Fibroblast of the conjunctiva (primary cell): Measurements from ENCODE around the gene CCR5AS.
"Not testable (repeated sequence)": the region's sequence is repeated elsewhere in the genome, so short reads cannot be mapped to it uniquely, and the experiment has no call there.

Source experiments
- DNase-seq: peaks from one replicate; pipeline ENCODE4 v3.0.0-alpha.2; 2010; ENCODE audit warnings: low read depth

Gene CCR5AS

DNA sequence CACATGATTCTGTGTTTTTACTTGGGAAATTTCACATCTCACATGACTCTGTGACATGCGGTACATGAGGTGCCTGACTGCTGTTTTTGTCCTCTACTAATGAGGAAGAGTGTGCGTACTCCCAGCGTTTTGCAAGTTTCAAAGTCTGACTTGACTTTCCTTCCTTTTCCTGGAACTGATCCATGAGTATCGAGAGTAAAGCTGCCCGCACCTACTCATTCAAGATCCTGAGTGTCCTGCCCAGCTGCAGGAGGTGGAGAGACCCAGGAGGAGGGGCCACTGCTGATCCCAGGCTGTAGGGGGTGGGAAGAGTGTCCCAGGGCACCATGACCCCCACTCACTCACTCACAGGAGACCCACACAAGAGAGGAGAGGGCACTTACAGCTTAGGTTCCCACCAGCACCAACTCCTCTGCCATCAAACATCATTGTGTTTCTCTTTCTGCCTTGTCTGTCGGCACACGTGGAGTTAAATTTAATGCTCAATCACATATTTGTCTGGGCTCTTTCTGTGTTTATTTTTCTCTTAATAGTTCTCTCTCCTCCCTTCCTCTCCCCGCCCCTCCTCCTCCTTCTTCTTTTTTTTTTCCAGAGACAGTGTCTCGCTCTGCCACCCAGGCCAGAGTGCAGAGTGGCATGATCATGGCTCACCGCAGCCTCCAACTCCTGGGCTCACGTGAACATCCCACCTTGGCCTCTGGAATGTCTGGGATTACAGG, 1.4 kb downstream of the CCR5AS start:
- no peak for DNase-seq

DNA sequence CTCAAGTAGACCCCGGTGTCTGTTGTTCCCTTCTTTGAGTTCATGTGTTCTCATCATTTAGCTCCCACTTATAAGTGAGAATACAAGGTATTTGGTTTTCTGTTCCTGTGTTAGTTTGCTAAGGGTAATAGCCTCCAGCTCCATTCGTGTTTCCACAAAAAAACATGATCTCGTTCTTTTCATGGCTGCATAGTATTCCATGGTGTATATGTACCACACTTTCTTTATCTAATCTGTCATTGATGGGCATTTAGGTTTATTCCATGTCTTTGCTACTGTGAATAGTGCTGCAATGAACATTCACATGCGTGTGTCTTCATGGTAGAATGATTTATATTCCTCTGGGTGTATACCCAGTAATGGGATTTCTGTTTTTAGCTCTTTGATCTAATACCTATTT, 4.0 kb downstream of the CCR5AS start:
- DNase-seq, result not testable (repeated sequence)

GRCh38 chr3:46401579-46401978, 5.3 kb downstream of the CCR5AS start:
- DNase-seq, result no peak

- no peak for DNase-seq
Observed at GRCh38 chr3:46400846-46401245, 6.0 kb downstream of the CCR5AS start.

DNA sequence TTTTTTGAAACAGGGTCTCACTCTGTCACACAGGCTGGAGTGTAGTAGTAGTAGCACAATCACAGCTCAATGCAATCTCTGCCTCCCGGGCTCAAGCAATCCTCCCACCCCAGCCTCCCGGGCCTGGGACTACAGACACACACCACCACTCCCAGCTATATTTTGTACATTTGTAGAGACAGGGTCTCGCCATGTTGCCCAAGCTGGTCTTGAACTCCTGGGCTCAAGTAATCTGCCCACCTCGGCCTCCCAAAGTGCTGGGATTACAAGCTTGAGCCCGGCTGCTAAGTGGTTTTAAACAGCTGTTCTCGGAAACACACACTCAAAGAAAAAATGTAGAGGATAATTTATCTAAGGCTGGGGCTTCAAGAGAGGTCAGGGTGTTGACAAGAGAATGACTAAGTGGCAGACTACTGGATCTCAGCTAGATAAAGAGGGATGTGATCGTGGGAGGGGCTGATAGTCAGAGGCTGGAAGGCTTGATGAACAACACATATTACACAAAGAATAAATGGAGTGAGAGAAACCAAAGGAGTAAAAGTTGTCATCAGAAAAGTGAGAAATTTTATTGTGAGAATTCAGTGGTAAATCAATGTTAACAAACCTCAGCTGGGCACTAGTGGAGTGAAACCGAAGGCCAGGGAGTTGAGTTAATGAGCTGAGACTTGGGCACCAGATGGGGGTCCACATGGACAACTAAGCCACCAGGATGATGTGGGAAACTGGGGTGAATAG, 6.7 kb downstream of the CCR5AS start:
- no peak for DNase-seq

DNA sequence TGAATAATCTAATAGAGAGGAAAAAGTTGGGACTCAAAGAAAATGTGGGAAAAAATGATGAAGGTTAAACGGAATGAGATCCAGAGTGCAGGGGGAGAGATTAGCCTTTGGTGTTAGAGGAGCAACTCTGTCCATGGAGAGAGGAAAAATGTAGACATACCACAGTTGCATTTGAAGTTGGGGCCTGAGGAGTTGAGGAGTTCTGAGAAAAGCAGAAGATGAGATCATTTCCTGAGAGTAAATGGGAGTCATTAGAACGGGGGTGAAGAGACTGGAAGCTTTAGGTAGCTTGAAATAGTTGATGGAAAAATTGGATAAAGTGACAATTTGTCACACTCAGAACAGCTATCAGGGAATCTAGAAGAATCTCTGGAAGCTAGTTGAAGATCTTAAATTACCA, 7.3 kb downstream of the CCR5AS start:
- no peak for DNase-seq

DNA sequence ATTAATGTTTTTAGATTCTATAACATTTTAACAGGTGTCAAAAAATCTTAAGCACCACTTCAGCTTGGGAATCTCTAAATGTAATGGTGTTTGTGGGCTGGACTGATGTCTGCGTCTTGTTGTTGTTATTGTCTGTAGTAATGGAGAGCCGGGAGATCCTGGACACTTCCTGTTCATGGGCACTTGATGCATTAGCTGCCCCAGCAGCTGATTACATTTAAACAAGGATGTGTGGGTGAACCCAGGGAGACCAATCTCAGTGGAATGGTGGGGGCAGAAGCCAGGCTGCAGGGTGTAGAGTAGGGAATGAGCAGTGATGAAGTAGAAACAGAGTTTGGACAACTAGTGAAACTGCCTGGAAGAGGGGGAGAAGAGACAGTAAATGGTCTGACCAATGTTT, 7.8 kb downstream of the CCR5AS start:
- no peak for DNase-seq

DNA sequence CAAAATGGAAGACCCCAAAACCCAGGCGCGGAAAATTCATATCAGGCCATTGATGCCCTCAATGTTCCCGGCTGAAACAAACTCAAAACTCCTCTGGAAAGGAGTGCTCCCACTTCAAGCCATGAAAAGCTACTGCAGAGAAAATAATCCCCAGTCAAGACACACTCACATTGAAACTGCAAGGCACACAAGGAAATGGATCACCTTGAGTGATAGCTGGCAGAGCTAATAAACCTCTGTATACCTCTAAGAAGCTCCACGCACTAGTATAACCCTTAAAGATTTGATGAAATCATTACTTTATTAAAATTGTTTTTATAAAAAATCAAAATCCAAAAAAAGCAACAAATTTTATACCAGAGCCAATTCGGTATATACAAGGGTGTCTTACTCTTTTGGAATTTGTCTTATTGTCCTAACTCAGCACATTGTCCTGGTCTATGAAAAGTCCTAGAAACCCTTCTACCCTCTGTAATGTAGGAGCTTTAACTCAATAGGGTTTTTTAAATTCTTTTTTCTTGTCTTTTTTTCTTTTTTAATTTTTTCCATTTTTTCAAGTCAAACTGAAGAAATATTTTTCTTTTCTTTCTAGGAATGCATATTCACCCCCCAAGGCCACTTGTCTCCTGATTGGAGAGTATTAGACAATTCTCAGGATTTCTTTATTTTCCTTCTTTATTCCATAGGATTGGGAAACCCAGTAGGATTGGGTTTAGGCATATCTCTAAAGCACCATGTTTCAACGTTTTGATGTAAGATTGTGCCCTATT, 8.5 kb downstream of the CCR5AS start:
- DNase-seq, result no peak

GRCh38 chr3:46397111-46397510, 9.8 kb downstream of the CCR5AS start:
- DNase-seq, result no peak

- no peak for DNase-seq
Observed at GRCh38 chr3:46395766-46396530, 10.9 kb downstream of the CCR5AS start.

DNA sequence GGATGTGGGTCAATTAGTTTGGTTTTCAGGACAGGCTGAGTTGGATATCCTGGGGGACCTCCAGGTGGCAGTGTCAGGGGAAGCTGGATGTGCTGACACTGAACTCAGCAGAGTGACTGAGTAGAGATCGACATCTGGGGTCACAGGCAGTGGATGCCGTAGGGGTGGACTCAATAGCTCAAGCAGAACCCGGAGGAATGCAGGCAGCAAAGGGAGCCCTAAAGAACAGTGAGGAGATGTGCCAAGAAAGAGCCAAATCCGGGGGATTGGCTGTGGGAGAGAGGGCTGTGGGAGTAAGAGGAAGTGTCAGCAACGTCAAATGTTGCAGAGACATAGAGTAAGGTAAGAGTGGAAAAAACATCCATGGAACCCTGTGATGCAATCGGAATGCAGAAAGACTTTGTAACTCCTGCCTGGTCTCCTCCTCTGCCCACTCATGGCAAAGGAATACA, 11.6 kb downstream of the CCR5AS start:
- DNase-seq, result no peak

GRCh38 chr3:46393554-46394434, 13.1 kb downstream of the CCR5AS start:
- no peak for DNase-seq

DNA sequence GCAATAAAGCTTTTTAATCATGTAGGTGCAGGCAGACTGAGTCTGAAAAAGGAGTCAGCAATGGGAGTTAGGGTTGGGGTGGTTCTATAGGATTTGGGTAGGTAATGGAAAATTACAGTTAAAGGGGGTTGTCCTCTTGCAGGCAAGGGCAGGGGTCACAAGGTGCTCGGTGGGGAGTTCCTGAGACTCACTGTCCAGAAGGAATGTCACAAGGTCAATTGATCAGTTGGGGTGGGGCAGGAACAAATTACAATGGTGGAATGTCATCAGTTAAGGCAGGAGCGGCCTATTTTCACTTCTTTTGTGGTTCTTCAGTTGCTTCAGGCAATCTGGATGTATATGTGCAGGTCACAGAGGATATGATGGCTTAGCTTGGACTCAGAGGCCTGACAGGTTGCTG, 13.9 kb downstream of the CCR5AS start:
- no peak for DNase-seq

- not testable (repeated sequence) for DNase-seq
Observed at GRCh38 chr3:46391526-46391925, 15.3 kb downstream of the CCR5AS start.

DNA sequence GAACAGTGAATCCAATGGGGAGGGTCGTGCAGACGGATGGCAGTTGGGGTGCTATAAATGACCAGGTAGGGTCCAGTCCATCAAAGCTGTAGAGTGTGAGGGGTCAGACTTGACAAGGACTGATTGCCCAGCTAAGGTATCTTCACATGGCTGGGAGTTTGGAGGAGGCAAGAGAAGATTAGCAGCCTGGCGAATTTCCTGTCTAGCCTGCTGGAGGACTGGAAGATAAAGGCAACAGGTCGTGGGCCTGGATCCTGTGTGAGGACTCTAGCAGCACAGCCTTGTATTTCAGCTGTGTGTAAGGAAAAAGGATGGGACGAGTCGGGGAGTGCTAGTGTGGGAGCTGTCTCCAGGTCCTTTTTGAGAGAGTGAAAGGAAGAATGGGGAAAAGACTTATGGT, 17.6 kb downstream of the CCR5AS start:
- no peak for DNase-seq

DNA sequence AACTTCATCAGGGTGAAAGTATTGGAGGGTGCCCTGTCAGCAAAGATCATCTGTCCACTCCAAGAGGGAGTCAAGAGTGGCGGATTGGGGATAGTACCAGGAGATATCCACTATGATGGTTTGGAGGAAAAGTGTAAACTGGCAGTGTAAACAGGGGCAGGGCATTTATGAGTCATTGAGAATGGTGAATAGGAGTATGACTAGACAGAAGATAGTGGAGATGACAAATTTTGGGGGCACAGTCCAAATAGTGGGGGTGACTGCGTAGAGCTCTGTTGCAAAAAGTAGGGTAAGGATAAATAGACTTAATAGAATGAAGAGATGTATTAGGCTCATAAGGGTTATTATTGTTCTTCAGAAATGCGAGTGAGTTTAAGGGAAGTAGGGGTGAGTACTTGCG, 18.0 kb downstream of the CCR5AS start:
- not testable (repeated sequence) for DNase-seq

- no peak for DNase-seq
Observed at GRCh38 chr3:46386205-46386604, 20.7 kb downstream of the CCR5AS start.

DNA sequence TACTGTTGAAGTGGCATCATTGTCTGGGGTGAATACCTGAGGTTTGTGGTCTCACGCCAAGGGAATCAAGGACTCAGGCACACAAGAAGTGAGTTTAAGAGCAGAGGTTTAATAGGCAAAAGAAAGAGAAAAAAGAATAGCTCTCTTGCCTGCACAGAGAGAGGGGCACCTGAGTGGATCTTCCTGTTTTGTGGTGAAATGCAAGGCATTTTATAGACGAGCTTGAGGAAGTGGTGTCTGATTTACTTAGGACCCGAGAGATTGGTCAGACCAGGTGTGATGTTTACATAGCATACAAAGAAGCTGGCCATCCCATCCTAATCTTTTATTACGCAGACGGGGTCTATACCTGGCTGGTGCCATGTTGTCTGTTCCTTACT, 22.9 kb downstream of the CCR5AS start:
- no peak for DNase-seq

GRCh38 chr3:46383211-46383950, 23.5 kb downstream of the CCR5AS start:
- DNase-seq, result no peak

DNA sequence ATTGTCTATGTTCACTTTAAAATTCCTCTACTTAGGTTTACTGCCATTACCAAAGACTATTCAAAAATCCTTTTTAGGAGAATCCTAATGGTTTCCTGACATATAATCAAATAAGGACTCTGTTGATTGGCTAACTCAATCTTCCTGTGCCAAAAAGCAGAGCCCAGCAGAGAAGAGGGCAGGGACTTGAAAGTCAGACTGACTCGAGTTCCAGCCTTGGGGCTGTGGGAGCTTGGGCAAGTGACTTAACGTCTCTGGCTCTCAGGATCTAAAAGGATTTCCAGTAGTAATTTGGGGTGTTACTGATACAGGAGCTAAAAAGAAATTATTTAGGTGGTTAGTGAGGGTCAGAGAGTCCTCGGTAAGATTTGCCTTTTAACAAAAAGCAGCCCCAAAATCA, 25.2 kb downstream of the CCR5AS start:
- DNase-seq, result no peak
